ENCODE measurements around the gene CRB3. TPM values are rescaled to one million over a fixed set of nuclear protein-coding genes. Genes with fewer than 3 reads are reported as not detected.
A peak's percentile ranks its signal among the peaks of the same experiment; 100 is the strongest.

The CRB3 gene
- total and polyA plus RNA-seq, 2 donors (not counting 3 experiments of a cell fraction or from before 2014, with no cell fraction given): not detected

DNA sequence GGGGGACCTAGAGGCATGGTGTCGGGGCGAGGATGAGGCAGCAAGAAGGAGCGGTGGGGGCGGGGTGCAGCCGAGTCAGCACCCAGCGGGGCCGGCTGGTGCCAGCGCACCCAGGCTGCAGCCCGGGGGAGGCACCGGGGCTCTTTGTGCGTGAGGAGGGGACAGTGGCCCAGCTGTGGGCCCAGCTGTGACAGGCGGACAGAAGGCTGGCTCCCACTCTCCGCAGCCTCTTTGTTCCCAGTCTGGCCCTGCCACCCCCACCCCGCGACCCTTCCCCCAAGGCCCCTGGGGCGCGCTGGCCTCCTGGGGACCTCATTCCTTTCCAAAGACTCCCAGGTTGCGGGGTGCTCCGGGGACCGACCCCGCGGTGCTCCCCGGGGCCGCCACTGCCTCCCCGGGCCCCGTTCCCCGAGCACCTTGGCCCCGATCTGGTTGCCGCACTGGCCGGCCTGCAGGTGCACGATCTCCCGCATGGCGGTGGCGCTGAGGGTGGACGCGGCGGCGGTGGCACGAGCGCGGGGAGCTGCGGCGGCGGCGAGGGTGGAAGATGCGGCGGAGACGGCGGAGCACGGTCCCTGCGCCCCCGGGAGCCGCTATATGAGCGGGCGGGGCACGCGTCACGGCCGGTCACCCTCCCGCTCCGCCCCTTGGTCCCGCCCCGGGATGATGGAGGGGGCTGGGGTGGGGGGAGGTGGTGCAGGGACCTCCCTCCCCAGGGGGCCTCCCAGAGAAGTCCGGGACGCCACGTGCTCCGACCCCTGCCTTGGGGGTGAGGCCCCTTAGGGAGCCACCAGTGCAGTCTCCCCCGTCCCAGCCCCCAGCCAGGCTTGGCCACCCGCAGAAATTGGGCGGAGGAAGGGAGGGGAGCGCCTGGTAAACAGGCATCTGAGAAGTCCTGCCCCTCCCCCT, 37.9 kb downstream of the CRB3 start, which contains the start of gene TUBB4A:
TUBB4A (minus strand) TSS at position 570 of the 909 bp plus-strand sequence; CDS start at position 473, 97 bp downstream.
- H3K36me3 ChIP-seq (ENCODE audit: control insufficient read depth in 2 of 2, extremely low read depth in 1 of 2, insufficient read depth in 2 of 2, low read length in 2 of 2): no peaks in the 10 kb centered on the region
- TF ChIP-seq EZH2 (IDR thresholded peaks at IDR 0.05; ENCODE audit: borderline replicate concordance, low read depth, low read length, severe bottlenecking) (peak; percentile 88), POLR2AphosphoS5 (IDR thresholded peaks at IDR 0.05; ENCODE audit: insufficient read depth, low read depth, low read length) (no peak)
- peaks cover 16 to 24% of the 10 kb centered on the region in 2 experiments for H3K27me3 ChIP-seq (ENCODE audit: control insufficient read depth in 2 of 2, insufficient read depth in 2 of 2, low read length in 2 of 2)
- no peak within 1 kb of the TSS for H2AFZ ChIP-seq (ENCODE audit: low read depth, low read length)
- intact Hi-C loops (cut with micrococcal nuclease): no loop called here
- H3K4me2 ChIP-seq (ENCODE audit: insufficient read depth, low read length): no peak within 1 kb of the TSS
- dilution Hi-C loops (cut with MboI; ENCODE audit: extremely low pct_ligation_motif_present, low sequenced_read_pairs): no loop called here
- no peaks in the 10 kb centered on the region for H4K20me1 ChIP-seq (replicated peaks; ENCODE audit: control insufficient read depth, extremely low read depth, insufficient read depth, low read length)
- BruUV-seq (replicated peaks): no TSS peak
- H3K9me1 ChIP-seq (replicated peaks; ENCODE audit: control insufficient read depth, extremely low read depth, insufficient read depth, low read length): no peaks in the 10 kb centered on the region
- DNase-seq (ENCODE audit: low read depth, low spot score) (no peak), FAIRE-seq (no peak)
- no peaks in the 10 kb centered on the region for H3K79me2 ChIP-seq (ENCODE audit: control insufficient read depth, insufficient read depth, low read length)
- H3K4me3 ChIP-seq (replicated peaks in 1 of 3; ENCODE audit: insufficient read depth in 1 of 3, low read depth in 1 of 3, low read length in 3 of 3): no peak within 1 kb of the TSS
- no peaks in the 10 kb centered on the region for H3K9me3 ChIP-seq (replicated peaks; ENCODE audit: control insufficient read depth, insufficient read depth, low read length)
- CTCF ChIA-PET: no interaction called here
- H3K9ac ChIP-seq (replicated peaks; ENCODE audit: extremely low read depth, insufficient read depth, low read length): no peak within 1 kb of the TSS
- H3K4me1 ChIP-seq (ENCODE audit: control insufficient read depth, extremely low read depth, insufficient read depth, low read length): no peaks in the 10 kb centered on the region
- H3K27ac ChIP-seq (ENCODE audit: insufficient read depth, low read depth, low read length): no peak within 1 kb of the TSS
- POLR2A ChIA-PET: no interaction called here

GRCh38 chr19:6503407-6504201, 39.5 kb downstream of the CRB3 start:
- Histone ChIP-seq H2AFZ (ENCODE audit: low read depth, low read length) (no peak overlapping the region), H3K4me1 (ENCODE audit: control insufficient read depth, extremely low read depth, insufficient read depth, low read length) (no peaks in the 10 kb centered on the region), H3K27me3 (ENCODE audit: control insufficient read depth in 2 of 2, insufficient read depth in 2 of 2, low read length in 2 of 2) (peaks cover 16 to 24% of the 10 kb centered on the region in 2 experiments), H3K9me1 (replicated peaks; ENCODE audit: control insufficient read depth, extremely low read depth, insufficient read depth, low read length) (no peaks in the 10 kb centered on the region), H3K9ac (replicated peaks; ENCODE audit: extremely low read depth, insufficient read depth, low read length) (no peak overlapping the region), H3K79me2 (ENCODE audit: control insufficient read depth, insufficient read depth, low read length) (no peaks in the 10 kb centered on the region), H3K4me3 (replicated peaks in 1 of 3; ENCODE audit: insufficient read depth in 1 of 3, low read depth in 1 of 3, low read length in 3 of 3) (no peak overlapping the region), H4K20me1 (replicated peaks; ENCODE audit: control insufficient read depth, extremely low read depth, insufficient read depth, low read length) (no peaks in the 10 kb centered on the region), H3K36me3 (ENCODE audit: control insufficient read depth in 2 of 2, extremely low read depth in 1 of 2, insufficient read depth in 2 of 2, low read length in 2 of 2) (no peaks in the 10 kb centered on the region), H3K27ac (ENCODE audit: insufficient read depth, low read depth, low read length) (no peak overlapping the region), H3K4me2 (ENCODE audit: insufficient read depth, low read length) (no peak overlapping the region), H3K9me3 (replicated peaks; ENCODE audit: control insufficient read depth, insufficient read depth, low read length) (no peaks in the 10 kb centered on the region)
- no peak for DNase-seq (ENCODE audit: low read depth, low spot score)
- no peak for TF ChIP-seq FOS (IDR thresholded peaks at IDR 0.05; ENCODE audit: borderline replicate concordance, insufficient read depth, low read length)
- TF ChIP-seq POLR2AphosphoS5 (IDR thresholded peaks at IDR 0.05; ENCODE audit: insufficient read depth, low read depth, low read length): no peak
- no peak for TF ChIP-seq MYC (IDR thresholded peaks at IDR 0.05; ENCODE audit: low read depth, low read length)
- TF ChIP-seq POLR2A (IDR thresholded peaks at IDR 0.05; ENCODE audit: low read depth, low read length): no peak
- TF ChIP-seq, protein P1, sequence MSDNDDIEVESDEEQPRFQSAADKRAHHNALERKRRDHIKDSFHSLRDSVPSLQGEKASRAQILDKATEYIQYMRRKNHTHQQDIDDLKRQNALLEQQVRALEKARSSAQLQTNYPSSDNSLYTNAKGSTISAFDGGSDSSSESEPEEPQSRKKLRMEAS (IDR thresholded peaks at IDR 0.05; ENCODE audit: insufficient read depth, insufficient read length): no peak
- TF ChIP-seq EZH2 (IDR thresholded peaks at IDR 0.05; ENCODE audit: borderline replicate concordance, low read depth, low read length, severe bottlenecking): no peak
- TF ChIP-seq JUN (IDR thresholded peaks at IDR 0.05; ENCODE audit: borderline replicate concordance, insufficient read depth, insufficient read length, low read depth): no peak
- TF ChIP-seq GATA2 (IDR thresholded peaks at IDR 0.05; ENCODE audit: insufficient read depth, insufficient read length, low read depth, low read length): no peak
- TF ChIP-seq CTCF (IDR thresholded peaks at IDR 0.05; ENCODE audit: extremely low read depth in 1 of 2, insufficient read depth in 1 of 2, low read depth in 1 of 2, low read length in 2 of 2): no peak
- FAIRE-seq: no peak
- BruUV-seq (replicated peaks): no TSS peak
- POLR2A ChIA-PET: no interaction called here
- dilution Hi-C loops (cut with MboI; ENCODE audit: extremely low pct_ligation_motif_present, low sequenced_read_pairs): no loop called here
- CTCF ChIA-PET: interaction anchor here (1.1 kb wide), 1 partner anchor 21 kb away, joined by 3 read pairs; no protein-coding TSS in a partner anchor
- intact Hi-C loops (cut with micrococcal nuclease): no loop called here

Measured in endothelial cell of umbilical vein (primary cell).